ENCODE measurements around the gene SLC26A11.

Gene SLC26A11

GRCh38 chr17:80220054-80220735 is at the start of gene SLC26A11, which contains the start of gene SGSH:
Gene SLC26A11, plus strand, starts transcription at chr17:80220427. Its CDS starts 1,134 bp downstream, at chr17:80221561.
Gene SGSH, minus strand, starts transcription at chr17:80220333. Its CDS starts 20 bp downstream, at chr17:80220313.
- DNase-seq (ENCODE audit: low spot score): peak; percentile 45

- DNase-seq (ENCODE audit: low spot score): no peak
Observed at GRCh38 chr17:80171681-80172080, 48.5 kb upstream of the SLC26A11 start.

DNA sequence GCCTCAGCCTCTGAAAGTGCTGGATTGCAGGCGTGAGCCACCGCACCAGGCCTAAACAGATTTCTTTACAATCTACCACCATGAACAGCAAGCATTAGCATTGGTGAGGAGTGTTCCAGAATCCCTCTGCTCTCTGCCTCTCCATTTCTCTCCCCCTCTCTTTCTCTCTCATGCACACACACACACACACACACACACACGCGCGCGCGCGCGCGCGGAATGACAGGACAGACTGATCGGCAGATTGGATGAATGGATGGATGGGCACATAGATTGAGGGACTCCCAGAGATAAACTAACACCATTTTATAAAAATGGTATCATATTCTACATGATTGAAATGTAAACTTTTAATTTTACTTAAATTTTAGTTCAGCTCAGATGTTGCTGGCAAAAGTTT is 47.1 kb upstream of the SLC26A11 start:
- DNase-seq (ENCODE audit: low spot score): no peak

DNA sequence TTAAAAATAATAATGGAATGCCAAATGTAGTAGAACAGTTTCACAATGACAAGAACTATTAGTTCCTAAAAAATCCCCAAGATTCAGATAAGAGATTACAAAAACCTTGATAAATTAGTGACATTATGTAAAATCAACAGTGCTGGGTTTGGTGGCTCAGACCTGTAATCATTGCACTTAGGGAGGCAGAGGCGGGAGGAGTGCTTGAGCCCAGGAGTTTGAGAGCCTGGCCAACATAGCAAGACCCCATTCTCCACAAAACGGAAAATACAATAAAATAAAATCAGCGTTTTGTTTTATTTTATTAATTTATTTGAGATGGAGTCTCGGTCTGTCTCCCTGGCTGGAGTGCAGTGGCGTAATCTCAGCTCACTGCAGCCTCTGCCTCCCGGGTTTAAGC is 46.3 kb upstream of the SLC26A11 start:
- no peak for DNase-seq (ENCODE audit: low spot score)

- no peak for DNase-seq (ENCODE audit: low spot score)
Observed at GRCh38 chr17:80176757-80177156, 43.5 kb upstream of the SLC26A11 start.

- no peak for DNase-seq (ENCODE audit: low spot score)
Observed at GRCh38 chr17:80177986-80178595, 42.1 kb upstream of the SLC26A11 start.

GRCh38 chr17:80180192-80180591 is 40.0 kb upstream of the SLC26A11 start:
- DNase-seq (ENCODE audit: low spot score): no peak

- DNase-seq (ENCODE audit: low spot score): no peak
Observed at GRCh38 chr17:80181431-80181830, 38.8 kb upstream of the SLC26A11 start.

DNA sequence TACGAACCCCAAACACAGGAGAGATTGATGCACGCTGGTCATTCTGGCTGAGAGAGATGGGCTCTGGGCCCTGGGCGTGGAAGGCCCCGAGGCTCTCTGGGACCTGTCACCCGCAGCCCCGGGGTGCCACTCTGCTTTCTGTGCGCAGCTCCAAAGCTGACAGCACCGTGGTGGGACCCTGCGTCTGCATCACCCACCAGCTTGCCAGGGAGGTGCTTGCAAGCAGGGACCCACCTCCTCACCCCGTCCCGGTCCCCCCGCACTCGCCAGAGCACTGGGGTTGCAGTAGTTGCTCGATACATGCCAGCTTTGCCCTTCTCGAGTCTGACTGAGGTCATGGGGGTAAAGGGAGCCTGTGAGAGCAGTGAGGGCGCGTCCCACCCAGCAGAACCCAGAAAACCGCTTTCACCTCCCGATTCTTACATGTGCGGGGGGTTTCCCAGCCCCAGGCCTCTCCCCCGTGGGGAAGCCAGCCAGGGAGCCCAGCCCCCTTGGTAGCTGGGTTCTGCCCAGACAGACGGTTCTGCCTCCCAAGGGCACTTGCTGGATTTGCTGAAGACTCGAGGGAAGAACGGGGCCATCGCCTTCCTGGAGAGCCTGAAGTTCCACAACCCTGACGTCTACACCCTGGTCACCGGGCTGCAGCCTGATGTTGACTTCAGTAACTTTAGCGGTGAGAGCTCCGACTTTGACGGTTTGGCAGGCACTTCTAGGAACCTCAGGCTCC is 37.9 kb upstream of the SLC26A11 start:
- DNase-seq (ENCODE audit: low spot score): no peak

DNA sequence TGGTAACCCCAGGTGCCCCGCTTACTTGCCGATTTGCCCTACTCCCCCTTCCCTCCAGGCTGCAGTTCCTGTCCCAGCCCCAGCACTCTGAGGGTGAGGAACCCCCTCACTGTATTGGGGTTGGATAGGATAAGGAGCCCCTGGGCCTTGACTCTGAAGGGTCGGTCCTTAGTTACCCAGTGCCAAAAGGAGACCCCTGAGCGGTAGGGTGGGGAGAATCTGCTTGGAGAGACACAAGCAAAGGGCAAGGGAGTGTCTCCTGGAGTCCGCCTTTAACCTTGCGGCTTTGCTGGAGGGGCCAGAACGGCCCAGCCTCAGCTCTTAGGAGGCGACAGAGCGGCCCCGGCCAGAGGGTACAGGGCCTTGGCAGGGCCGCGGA is 37.4 kb upstream of the SLC26A11 start:
- DNase-seq (ENCODE audit: low spot score): no peak

DNA sequence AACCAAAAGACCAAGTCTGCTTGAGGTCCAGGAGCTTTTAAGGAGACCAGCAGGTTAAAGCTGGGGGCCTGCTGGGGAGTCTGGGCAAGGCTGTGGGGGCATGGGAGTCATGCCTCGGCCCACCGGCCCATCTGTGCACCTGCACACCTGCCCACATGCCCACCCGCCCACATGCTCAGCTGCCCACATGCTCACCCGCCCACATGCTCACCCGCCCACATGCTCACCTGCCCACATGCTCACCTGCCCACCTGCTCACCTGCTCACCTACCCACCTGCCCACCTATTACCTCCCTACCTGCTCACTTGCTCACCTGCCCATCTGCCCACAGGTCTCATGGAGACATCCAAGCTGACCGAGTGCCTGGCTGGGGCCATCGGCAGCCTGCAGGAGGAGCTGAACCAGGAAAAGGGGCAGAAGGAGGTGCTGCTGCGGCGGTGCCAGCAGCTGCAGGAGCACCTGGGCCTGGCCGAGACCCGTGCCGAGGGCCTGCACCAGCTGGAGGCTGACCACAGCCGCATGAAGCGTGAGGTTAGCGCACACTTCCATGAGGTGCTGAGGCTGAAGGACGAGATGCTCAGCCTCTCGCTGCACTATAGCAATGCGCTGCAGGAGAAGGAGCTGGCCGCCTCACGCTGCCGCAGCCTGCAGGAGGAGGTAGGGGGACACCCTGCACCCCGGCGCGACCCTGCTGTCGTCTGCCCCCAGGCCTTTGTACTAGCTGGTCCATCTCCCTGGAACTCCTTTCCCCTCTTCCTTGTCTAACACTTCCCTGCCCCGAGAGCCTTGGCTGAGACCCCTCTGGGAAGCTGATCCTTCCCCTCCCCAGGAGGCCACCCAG is 36.4 kb upstream of the SLC26A11 start:
- no peak for DNase-seq (ENCODE audit: low spot score)

GRCh38 chr17:80184423-80184714 is 35.9 kb upstream of the SLC26A11 start:
- DNase-seq (ENCODE audit: low spot score): no peak

- no peak for DNase-seq (ENCODE audit: low spot score)
Observed at GRCh38 chr17:80185968-80186367, 34.3 kb upstream of the SLC26A11 start.

GRCh38 chr17:80187090-80187489 is 33.1 kb upstream of the SLC26A11 start:
- DNase-seq (ENCODE audit: low spot score): no peak

DNA sequence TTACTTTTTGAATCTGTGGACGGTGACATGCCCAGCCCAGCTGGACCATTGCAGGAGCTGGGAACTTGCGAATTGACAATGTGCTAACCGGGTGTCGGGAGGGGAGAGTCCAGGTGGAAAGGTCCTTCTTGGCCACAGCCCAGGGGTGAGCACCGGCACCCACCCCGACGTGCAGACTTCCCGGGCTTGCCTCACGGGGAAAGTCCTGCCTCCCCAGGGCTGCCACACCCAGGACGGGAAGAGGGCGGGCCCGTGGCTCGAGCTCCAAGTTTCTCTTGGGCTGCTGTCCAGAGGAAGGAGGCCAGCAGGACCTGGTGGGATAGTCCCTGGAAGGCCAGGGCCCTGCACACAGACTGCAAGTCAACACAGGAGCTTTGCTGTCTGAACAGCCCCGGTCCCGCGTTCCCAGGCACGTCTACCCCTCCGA is 32.7 kb upstream of the SLC26A11 start:
- no peak for DNase-seq (ENCODE audit: low spot score)

DNA sequence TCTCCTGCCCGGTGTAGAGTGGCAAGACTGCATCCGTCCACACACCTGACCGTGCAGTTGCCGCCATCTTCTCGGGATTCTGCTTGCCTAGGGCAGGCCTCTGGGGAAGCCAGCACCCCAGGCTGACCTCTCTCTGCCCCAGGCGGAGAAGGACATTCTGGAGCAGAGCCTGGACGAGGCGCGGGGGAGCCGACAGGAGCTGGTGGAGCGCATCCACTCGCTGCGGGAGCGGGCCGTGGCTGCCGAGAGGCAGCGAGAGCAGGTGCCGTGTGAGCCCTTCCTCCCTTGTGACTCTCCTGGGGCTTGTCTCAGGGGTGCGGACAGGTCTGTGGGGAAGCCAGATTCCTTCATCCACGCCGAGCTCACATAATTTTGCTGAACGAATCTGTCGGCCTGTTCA is 30.6 kb upstream of the SLC26A11 start:
- DNase-seq (ENCODE audit: low spot score): no peak

- DNase-seq (ENCODE audit: low spot score): no peak
Observed at GRCh38 chr17:80190716-80191115, 29.5 kb upstream of the SLC26A11 start.

DNA sequence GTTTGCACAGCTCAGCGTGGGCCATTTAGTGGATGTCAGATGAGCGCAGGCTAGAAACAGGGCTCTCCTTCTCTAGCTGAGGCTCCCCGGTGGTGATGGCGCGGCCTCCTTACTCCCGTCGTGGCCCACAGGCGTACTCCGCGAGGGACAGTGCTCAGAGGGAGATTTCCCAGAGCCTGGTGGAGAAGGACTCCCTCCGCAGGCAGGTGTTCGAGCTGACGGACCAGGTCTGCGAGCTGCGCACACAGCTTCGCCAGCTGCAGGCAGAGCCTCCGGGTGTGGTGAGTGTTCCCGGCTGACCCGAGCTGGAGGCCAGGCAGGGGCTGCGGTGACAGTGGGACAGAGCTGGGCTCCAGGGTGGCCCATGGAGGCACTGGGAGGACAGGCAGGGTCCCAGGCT is 29.0 kb upstream of the SLC26A11 start:
- no peak for DNase-seq (ENCODE audit: low spot score)

GRCh38 chr17:80191865-80192661 is 28.2 kb upstream of the SLC26A11 start:
- DNase-seq (ENCODE audit: low spot score): peak; percentile 85

- DNase-seq (ENCODE audit: low spot score): no peak
Observed at GRCh38 chr17:80195141-80195540, 25.1 kb upstream of the SLC26A11 start.

DNA sequence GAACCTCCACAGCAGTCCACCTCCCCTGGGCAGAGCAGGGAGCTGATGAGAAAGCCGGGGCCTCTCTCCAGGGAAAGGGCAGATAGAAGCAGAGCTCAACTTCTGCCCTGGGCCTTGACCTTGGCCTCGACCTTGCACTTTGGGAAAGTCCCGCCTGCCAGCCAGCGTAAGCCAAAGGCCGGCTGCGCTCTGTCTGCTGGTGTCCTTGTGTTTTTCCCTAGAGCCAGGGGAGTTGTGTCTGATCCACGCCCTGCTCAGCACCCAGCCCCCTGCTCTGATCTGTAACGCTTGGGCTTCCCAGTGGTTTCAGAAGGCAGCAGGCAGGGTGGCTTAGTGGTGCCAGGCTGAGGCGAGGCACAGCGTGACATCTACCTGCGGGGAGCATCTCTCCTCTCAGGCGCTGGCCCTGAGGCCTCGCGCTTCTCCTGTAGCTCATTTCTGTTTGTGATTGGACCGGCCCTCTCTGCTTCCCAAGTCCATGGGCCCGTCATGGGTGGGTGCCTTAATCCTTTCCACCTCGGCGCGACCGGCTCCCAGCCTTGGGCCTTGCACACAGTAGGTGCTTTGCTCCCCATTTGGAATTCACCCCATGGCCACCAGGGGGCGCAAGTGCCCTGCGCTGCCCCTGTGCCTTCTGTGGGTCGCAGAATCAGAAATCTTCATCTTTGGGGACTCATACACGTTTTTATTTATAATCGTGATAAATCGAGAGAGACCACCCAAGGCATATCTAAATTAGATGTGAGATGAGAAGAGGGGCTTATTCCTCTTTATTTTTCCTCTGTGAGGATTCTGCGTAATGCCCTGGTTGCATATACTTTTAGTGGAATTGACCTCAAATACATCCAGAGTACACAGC is 24.3 kb upstream of the SLC26A11 start:
- no peak for DNase-seq (ENCODE audit: low spot score)

Measured in globus pallidus (tissue), 1 donor.